ENCODE data around the gene AIG1.

Gene AIG1

GRCh38 chr6:143248359-143248758, 187.7 kb downstream of the AIG1 start:
- Histone ChIP-seq H3K27me3 (no peaks in the 10 kb centered on the region), H3K4me1 (no peaks in the 10 kb centered on the region), H3K9me3 (no peaks in the 10 kb centered on the region), H3K4me3 (ENCODE audit: low read depth, low read length) (no peak overlapping the region), H3K36me3 (no peaks in the 10 kb centered on the region)
- DNase-seq = no peak
- TF ChIP-seq CTCF (IDR thresholded peaks at IDR 0.05; ENCODE audit: low read depth, low read length) = no peak

DNA sequence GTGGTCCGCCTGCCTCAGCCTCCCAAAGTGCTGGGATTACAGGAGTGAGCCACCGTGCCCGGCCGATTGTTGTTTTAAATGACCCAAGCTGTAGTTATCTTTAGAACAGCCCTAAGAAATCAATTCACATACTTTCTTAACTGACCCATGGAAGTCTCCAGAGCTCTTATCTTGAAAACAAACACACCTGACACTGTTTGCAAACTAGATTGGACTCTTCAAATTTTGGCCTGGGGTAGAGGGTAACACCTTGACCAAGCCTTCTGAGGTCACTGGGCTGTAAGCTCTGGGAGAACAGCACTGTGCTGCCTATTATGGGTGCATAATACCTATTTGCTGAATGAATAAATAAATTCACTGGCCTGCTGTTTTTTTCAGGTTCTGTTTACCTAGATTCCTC, 190.6 kb downstream of the AIG1 start:
- TF ChIP-seq CTCF (IDR thresholded peaks at IDR 0.05; ENCODE audit: low read depth, low read length) = no peak
- Histone ChIP-seq H3K4me3 (ENCODE audit: low read depth, low read length) (no peak overlapping the region), H3K9me3 (no peaks in the 10 kb centered on the region), H3K36me3 (no peaks in the 10 kb centered on the region), H3K4me1 (no peaks in the 10 kb centered on the region), H3K27me3 (no peaks in the 10 kb centered on the region)
- DNase-seq = no peak

GRCh38 chr6:143252961-143253360, 192.3 kb downstream of the AIG1 start:
- H3K4me1 ChIP-seq = no peaks in the 10 kb centered on the region
- no peak overlapping the region for H3K4me3 ChIP-seq (ENCODE audit: low read depth, low read length)
- H3K36me3 ChIP-seq = no peaks in the 10 kb centered on the region
- no peak for DNase-seq
- H3K27me3 ChIP-seq = no peaks in the 10 kb centered on the region
- TF ChIP-seq CTCF (IDR thresholded peaks at IDR 0.05; ENCODE audit: low read depth, low read length) = no peak
- no peaks in the 10 kb centered on the region for H3K9me3 ChIP-seq

DNA sequence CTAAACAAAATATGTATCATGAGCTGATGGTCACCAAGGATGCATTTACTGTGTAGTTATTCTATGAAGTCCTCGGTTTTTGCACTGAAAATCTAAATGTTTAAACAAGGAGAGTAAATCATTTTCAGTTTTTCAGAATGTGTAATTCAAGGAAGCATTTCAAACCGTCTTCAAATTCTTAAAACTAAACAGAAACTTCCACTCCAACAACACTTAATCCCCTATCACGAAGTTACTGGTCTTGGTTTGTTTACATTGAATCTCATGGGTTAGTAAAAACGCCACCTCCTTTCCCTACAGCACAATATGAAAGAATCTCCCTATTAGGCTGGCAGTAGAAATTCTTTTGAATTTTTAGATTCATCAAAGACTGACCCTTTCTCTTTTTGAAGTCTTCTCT, 192.9 kb downstream of the AIG1 start:
- Histone ChIP-seq H3K9me3 (no peaks in the 10 kb centered on the region), H3K27me3 (no peaks in the 10 kb centered on the region), H3K4me1 (no peaks in the 10 kb centered on the region), H3K36me3 (no peaks in the 10 kb centered on the region), H3K4me3 (ENCODE audit: low read depth, low read length) (no peak overlapping the region)
- TF ChIP-seq CTCF (IDR thresholded peaks at IDR 0.05; ENCODE audit: low read depth, low read length) = no peak
- DNase-seq = no peak

GRCh38 chr6:143258945-143259344, 198.3 kb downstream of the AIG1 start:
- no peak for DNase-seq
- no peak for TF ChIP-seq CTCF (IDR thresholded peaks at IDR 0.05; ENCODE audit: low read depth, low read length)
- Histone ChIP-seq H3K4me3 (ENCODE audit: low read depth, low read length) (no peak overlapping the region), H3K27me3 (no peaks in the 10 kb centered on the region), H3K9me3 (no peaks in the 10 kb centered on the region), H3K4me1 (no peaks in the 10 kb centered on the region), H3K36me3 (no peaks in the 10 kb centered on the region)

DNA sequence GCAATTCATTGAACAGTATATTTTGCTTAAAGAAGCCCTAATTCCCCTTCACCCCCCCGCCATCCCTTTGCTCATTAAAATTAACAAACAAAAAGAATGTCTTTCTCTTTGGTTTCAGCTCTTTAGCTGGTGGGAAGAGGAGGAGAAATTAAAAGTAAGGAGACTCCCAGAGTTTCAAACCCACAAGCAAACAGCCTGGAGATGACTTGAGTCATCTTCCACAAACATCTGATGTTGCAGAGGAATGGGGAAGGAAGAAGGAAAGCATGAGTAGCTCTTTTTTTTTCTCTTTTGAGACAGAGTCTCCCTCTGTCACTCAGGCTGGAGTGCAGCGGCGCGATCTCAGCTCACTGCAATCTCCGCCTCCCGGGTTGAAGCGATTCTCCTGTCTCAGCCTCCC, 200.2 kb downstream of the AIG1 start:
- H3K27me3 ChIP-seq = no peaks in the 10 kb centered on the region
- no peaks in the 10 kb centered on the region for H3K9me3 ChIP-seq
- H3K4me1 ChIP-seq = no peaks in the 10 kb centered on the region
- no peak for DNase-seq
- TF ChIP-seq CTCF (IDR thresholded peaks at IDR 0.05; ENCODE audit: low read depth, low read length) = no peak
- no peak overlapping the region for H3K4me3 ChIP-seq (ENCODE audit: low read depth, low read length)
- no peaks in the 10 kb centered on the region for H3K36me3 ChIP-seq

All from BE2C (cell line).